ENCODE results near the gene DLEC1.
"Not testable (repeated sequence)": the region's sequence is repeated elsewhere in the genome, so short reads cannot be mapped to it uniquely, and the experiment has no call there.

Gene DLEC1

GRCh38 chr3:38121832-38122461, 82.9 kb downstream of the DLEC1 start:
- peak; percentile 13 for DNase-seq

DNA sequence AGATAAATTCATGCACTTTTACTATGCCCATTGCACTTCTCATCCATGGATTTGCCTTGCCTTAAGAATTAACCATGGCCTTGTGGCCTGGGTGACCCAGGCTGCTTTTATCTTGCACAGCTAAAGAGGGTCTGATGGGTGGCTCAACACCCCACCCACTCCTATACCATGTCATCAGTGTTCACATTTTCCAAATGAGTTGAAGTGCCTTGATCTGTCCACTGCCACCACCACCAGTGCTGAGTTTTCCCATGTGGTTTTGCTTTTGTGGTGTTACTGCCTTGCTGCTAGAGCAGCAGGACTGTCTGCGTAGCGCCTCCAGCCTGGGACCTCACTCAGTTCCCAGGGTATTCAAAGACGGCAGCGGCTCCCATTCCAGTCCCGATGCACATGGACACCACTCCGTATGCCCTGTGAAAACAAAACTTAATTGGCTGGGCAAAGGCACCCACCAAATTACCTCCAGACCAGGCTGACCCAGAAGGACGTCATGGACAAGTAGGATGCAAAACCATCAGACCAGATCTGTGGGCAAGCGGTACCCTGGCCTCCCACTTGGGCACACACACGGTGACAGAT, 83.8 kb downstream of the DLEC1 start:
- no peak for DNase-seq

DNA sequence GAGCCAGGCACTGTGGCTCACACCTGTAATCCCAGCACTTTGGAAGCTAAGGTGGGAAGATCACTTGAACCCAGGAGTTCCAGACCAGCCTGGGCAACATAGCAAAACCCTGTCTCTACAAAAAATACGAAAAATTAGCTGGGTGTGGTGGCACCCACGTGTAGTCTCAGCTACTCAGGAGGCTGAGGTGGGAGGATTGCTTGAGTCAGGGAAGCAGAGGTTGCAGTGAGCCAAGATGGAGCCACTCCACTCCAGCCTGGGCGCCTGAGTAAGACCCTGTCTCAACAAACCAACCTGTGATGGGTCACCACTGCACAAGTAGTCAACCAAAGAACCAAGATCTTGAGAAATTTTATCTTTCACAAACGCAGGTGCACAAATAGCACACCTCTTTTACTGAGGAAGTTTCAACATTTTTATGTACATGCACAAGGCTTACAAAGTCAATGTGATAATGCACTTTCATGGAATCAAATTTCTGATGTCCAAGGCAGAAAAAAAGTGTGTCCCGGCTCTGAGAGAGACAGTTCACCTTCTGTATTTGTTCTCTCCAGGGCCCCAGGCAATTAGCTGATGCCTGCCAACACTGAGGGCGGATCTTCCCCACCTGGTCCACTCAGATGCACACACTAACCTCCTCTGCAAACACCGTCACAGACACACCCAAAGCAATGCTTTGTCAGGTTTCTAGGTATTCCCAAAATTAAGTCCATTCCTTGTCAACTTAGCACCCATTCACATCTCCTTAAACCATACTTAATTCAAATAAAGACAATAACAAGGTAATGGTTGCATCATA, 85.5 kb downstream of the DLEC1 start:
- peak; percentile 5 for DNase-seq

- no peak for DNase-seq
These were observed 86.5 kb downstream of the DLEC1 start for GRCh38 chr3:38125305-38126120.

- no peak for DNase-seq
These were observed 87.3 kb downstream of the DLEC1 start for GRCh38 chr3:38126121-38126892.

DNA sequence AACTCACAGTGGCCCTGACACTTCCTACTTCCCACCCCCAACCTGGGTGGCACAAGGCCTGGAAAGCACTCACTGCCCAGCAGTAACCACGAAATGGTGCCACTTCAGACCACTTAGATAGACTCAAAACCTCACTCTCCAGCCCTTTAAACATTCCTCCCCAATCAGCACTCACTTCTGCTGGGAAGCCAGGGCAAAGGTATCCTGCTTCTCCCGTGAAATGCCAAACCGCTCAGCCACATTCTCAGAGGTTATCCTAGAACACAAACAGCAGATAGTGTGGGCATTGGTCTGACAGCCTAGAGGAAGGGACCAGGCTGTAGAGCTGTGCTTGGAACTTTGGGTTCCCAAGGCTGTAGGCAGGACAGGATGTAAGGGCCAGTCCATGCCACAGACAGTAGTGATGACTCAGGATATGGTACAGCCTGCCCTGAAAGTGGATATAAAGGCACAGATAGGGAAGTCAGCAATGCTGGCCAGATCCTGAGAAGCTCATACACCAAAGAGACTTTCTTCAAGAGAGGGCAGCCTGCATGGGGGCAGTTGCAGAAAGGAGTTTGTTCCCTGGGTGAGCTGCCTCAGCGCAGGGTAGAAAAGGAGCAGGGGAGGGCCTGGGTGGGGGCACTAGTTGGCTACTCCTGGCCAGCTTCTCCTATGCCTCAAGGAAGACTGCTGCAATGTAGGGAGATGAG, 88.7 kb downstream of the DLEC1 start:
- DNase-seq = no peak

GRCh38 chr3:38128303-38128655, 89.3 kb downstream of the DLEC1 start:
- DNase-seq = no peak

- DNase-seq = no peak
These were observed 90.0 kb downstream of the DLEC1 start for GRCh38 chr3:38129058-38129457.

DNA sequence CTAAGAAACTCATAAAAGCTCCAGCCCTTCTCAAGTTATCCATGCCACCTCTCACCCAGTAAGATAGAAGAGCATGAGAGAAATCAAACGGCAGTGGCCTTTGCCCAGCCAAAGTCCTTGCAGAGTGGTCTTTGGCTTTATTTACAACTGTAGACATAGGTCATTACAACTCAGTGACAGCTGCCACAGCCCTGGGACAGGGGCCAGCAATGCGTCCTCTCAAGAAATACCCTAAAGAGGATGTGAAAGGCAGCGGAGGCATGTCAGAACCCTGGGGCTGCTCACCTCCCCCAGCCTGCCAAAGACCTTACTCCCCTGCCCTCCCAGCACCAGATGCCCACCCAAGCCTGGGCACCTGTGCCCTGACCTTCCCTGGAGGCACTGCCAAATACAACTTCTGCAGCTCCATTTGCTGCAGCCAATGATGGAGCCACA, 91.6 kb downstream of the DLEC1 start:
- DNase-seq = no peak

DNA sequence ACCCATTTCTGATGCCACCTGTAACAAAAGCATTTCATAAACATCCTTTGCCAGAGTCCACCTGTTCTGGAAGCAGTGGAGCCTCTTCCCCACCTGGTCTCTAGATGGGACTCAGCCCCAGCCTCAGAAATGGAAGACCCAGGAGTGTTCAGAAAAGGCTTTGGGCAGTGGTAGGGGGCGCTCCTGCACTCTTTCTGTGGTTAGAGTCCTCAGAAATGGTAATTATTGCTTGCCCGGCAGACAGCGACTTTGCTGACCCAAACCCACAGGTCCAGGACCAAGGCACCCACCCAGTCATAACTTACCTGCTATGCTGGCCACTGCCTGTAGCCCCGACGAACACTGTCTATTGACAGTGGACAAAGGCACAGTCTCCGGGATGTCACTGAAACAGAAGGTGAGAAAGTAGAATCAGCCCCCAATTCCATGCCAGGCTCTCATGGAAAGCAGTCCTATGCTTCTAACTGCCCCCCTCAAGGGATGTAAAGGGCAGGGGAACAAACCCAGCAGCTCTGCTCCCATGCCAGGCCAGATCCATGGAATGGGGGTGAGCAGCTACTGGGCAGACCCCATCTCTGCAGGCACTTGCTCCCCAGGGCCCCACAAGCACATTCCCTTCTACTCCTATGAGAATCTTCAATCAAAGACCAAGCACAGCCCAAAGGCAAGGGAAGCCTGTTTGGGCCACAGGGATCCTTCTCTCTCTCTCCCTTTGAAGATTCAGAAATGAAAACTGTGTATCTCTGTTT, 92.8 kb downstream of the DLEC1 start:
- no peak for DNase-seq

GRCh38 chr3:38133209-38133556, 94.2 kb downstream of the DLEC1 start:
- DNase-seq = no peak

DNA sequence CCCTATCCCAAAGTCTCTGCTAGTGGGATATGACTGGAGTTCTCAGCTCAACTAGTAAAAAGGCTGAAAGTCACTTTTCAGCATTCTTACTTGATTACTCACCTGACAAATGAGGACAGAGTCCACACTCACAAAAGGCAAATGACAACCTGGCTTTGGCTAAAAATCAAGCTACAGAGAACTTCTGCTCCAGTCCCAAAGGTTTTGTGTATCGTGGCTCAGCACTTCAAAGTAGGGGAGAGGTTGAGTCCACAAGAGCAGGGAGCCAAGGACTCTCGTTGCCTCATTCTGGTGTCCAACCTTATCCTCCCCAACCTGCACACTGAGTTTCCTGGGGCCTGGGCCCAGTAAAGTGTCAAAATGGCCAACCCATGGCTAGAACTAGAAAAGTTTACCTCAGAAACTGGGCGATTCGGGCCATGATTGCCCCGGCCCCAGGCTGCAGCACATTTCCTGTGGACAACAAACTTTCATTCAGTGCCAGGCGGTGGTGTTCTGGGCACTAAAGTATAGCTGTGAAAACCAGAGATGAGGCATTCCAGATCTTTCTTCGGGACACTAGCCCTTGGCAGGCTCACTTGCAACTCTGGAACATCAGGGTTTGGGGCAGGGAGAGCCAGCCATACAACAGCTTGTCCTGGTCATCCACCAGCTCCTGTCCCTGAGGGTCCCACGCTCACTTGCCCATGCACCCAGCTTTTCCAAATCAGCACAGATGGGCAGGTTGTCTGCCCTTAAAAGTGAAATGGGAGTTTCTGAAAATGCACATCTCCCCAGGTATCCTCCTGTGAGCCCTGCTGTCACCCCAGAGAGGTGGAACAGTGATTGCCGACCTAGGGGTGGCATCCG, 94.8 kb downstream of the DLEC1 start:
- no peak for DNase-seq

- DNase-seq = not testable (repeated sequence)
These were observed 95.6 kb downstream of the DLEC1 start for GRCh38 chr3:38134517-38135143.

DNA sequence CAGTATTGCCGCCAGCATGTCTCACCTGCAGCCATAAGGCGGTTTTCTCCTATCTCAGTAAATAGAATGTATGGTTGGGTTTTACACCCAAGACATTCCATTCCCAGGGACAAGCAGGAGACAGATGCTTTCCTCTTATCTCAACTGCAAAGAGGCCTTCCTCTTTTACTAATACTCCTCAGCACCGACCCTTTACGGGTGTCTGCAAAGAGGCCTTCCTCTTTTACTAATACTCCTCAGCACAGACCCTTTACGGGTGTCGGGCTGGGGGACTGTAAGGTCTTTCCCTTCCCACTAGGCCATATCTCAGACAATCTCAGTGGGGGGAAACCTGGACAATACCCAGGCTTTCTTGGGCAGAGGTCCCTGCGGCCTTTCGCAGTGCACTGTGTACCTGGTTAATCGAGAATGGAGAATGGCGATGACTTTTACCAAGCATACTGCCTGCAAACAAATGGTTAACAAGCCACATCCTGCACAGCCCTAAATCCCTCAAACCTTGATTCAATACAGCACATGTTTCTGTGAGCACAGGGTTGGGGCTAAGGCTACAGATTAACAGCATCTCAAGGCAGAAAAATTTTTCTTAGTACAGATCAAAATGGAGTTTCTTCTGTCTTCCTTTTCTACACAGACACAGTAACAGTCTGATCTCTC, 96.7 kb downstream of the DLEC1 start:
- DNase-seq = not testable (repeated sequence)

DNA sequence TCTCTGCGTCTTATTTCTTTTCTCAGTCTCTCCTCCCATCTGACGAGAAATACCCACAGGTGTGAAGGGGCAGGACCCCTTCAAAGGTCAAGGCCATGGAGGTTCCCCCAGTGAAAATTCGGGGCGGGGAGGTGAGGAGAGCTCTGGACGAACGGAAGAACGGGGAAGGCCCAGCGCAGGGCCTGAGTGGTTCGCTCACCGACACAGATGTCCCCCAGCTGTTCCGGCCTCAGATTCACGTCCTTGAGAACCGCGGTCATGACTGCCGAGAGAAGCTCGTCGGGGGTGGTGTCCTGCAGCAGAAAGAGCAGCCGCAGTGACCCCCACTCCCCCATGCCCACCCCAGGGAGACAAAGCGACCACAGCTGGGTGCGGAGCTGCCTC, 97.4 kb downstream of the DLEC1 start:
- DNase-seq = no peak

DNA sequence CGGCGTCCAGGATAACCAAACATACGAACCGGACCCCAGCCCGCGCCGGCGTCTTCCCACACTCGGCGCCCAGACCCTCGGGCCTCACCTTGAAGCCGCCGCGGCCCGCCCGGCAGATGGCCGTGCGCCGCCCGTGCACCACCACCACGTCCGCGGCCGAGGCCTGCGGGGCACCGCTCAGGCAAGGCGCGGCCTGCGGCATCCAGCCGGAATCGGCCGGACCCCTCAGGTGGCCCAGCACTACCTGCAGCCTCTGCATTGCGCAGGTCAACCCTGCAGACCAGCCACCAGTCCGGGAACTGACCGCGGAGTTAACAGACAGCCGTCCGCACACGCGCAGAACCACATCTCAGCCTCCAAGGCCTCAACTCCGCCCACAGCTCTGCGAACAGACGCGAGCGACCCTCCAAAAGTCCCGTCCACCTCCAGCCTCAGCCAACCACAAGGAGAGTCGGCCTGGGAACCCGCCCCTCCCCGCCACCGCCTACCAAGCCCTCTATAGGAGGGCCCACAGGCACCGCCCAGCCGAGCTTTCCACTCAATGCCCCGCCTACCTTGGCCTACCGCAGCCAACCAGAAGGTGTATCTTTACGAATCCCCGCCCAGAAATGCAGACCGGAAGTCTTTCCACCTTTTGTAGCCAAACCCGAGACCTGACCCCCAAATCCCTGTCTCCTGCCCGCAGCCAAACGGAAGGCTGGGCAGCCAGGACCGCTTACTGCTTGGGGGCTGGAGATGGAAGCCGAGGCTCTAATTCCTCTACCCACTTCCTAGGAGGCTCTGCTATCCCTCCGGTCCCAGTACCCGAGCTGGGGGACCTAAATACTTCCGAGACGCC, 98.0 kb downstream of the DLEC1 start, which contains the start of gene ACAA1:
TSS of gene ACAA1 (minus strand) at position 351 of the 838 bp plus-strand sequence. CDS start at position 259, 92 bp downstream.
- peak; percentile 100 for DNase-seq

- no peak for DNase-seq
These were observed 98.8 kb downstream of the DLEC1 start for GRCh38 chr3:38137615-38138348.

Measured in left hindlimb (tissue), 1 donor.